Progenitor cell of endocrine pancreas (in vitro differentiated cells): ENCODE results near the gene LAMP5. TPM values are rescaled to one million over a fixed set of nuclear protein-coding genes. Genes with fewer than 3 reads are reported as not detected.

ENCODE experiments used
- DNase-seq: peaks from one replicate; pipeline ENCODE4 v3.0.0; 2021; ENCODE audit warnings: low spot score; ENCODE audit not compliant: unreplicated experiment
- H3K27ac Mint-ChIP-seq: 2 replicates; pipeline ENCODE4 v1.8.0; 2021; ENCODE audit warnings: mild to moderate bottlenecking, moderate library complexity, mixed read lengths
- H3K27me3 Mint-ChIP-seq: 2 replicates; pipeline ENCODE4 v1.8.0; 2021; ENCODE audit warnings: mixed read lengths
- H3K36me3 Mint-ChIP-seq: 2 replicates; pipeline ENCODE4 v1.8.0; 2022; ENCODE audit warnings: mixed read lengths; ENCODE audit not compliant: insufficient read depth
- H3K4me1 Mint-ChIP-seq: 2 replicates; pipeline ENCODE4 v1.8.0; 2021; ENCODE audit warnings: low read depth, mixed read lengths
- H3K4me3 Mint-ChIP-seq: 2 replicates; pipeline ENCODE4 v1.8.0; 2021; ENCODE audit warnings: low read depth, mild to moderate bottlenecking, moderate library complexity, mixed read lengths
- H3K9me3 Mint-ChIP-seq: 2 replicates; pipeline ENCODE4 v1.8.0; 2021; ENCODE audit warnings: low read depth, mixed read lengths
- CTCF ChIP-seq: fragments of 200-600 bp; sonication (generic); IDR thresholded peaks from one replicate; pipeline ENCODE4 v1.5.0; 2021; ENCODE audit warnings: antibody characterized with exemption, mild to moderate bottlenecking; ENCODE audit not compliant: unreplicated experiment
- total RNA-seq: library from RNA; stranded (reverse); gene quantifications from 2 replicates; pipeline ENCODE4 v1.2.1, GENCODE V29; 2021

Gene LAMP5
- total RNA-seq, 1 donor from 2014 or later: not detected

DNA sequence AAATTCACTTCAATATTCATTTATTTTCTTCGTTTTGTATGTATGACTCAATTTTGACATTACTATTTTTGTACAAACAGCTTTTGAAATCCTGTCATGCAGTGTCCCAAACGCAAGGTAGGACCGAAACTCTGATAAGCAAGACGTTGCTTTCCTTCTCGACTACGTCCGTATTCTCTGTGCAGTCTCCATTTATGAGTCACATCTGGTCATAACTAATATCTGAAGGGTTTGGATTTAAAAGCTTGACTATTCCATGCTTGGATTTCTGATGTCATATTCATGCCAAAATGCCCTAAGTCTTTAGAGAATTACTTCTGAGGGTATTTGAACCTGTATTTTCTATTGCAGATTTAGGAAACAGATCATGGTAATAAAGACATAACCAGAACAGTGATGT, 37.8 kb upstream of the LAMP5 start:
- Mint-ChIP-seq H3K36me3 (no peaks in the 10 kb centered on the region), H3K9me3 (no peaks in the 10 kb centered on the region), H3K27me3 (no peaks in the 10 kb centered on the region), H3K4me1 (no peaks in the 10 kb centered on the region), H3K4me3 (no peak overlapping the region), H3K27ac (no peak overlapping the region)
- no peak for DNase-seq
- TF ChIP-seq CTCF: no peak

DNA sequence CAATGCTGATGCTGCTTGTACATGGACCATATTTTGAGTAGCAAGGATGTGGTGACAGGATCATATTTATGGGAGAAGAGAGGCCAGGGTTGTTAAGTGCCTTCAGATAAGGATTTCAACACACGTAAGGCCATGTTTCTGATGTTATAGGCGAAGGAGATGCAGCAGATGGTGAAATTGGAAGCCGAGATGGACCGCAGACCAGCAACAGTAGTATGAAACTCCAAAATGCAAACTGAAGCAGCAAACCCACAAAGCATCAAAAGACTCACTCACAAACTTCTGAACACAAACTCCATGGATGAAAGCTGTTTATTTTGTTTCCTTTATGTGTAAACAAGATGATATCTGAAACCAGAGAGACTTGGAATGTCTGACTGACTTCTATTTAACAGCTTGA, 35.6 kb upstream of the LAMP5 start:
- no peak for TF ChIP-seq CTCF
- Mint-ChIP-seq H3K9me3 (no peaks in the 10 kb centered on the region), H3K27ac (no peak overlapping the region), H3K4me3 (no peak overlapping the region), H3K4me1 (no peaks in the 10 kb centered on the region), H3K36me3 (no peaks in the 10 kb centered on the region), H3K27me3 (peaks cover 5% of the 10 kb centered on the region)
- DNase-seq: no peak

GRCh38 chr20:9480066-9480465, 34.3 kb upstream of the LAMP5 start:
- H3K36me3 Mint-ChIP-seq: no peaks in the 10 kb centered on the region
- no peak overlapping the region for H3K4me3 Mint-ChIP-seq
- H3K9me3 Mint-ChIP-seq: no peaks in the 10 kb centered on the region
- no peak for DNase-seq
- TF ChIP-seq CTCF: no peak
- no peak overlapping the region for H3K27ac Mint-ChIP-seq
- H3K4me1 Mint-ChIP-seq: no peaks in the 10 kb centered on the region
- peaks cover 5% of the 10 kb centered on the region for H3K27me3 Mint-ChIP-seq

DNA sequence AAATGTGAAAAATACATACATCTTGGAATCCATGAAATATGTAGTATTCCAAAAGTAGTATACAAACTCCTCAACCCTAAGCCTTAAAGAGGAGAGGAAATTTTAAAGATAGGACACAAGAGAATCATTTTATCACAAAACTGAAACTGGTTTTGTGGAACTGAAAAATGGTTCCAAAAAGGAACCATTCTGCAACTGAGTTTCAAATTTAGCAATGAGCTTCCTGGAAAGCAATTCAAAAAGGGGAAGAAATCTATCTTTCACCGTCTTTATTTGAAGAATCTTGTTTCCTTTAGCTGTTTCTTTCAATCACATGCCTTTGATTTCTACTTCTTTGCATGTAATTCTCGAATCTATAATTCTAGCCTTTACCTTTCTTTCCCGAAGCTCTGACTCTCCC, 32.2 kb upstream of the LAMP5 start:
- Mint-ChIP-seq H3K4me3 (no peak overlapping the region), H3K36me3 (no peaks in the 10 kb centered on the region), H3K9me3 (no peaks in the 10 kb centered on the region), H3K27me3 (peaks cover 5% of the 10 kb centered on the region), H3K27ac (no peak overlapping the region), H3K4me1 (no peaks in the 10 kb centered on the region)
- no peak for TF ChIP-seq CTCF
- DNase-seq: no peak

DNA sequence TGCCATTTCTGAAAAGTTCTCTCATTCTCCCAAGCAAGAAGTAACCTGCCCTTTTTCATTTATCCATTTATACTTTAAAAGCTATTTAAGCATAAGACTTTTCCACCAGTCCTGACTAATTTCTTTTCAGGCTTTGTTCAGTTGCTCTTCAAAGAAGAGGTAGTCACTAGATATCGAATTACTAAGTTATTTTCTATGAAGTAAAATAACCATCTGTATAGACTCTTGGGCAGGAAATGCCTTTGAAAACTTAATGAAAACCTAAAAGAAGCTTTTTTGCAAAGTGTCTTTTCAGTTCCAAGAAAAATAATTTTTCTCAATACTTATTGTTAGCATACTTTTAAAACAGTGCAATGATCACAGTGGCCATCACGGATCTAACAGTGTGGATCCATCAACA, 31.3 kb upstream of the LAMP5 start:
- H3K9me3 Mint-ChIP-seq: no peaks in the 10 kb centered on the region
- no peak overlapping the region for H3K4me3 Mint-ChIP-seq
- H3K36me3 Mint-ChIP-seq: no peaks in the 10 kb centered on the region
- H3K27me3 Mint-ChIP-seq: peaks cover 5% of the 10 kb centered on the region
- H3K27ac Mint-ChIP-seq: no peak overlapping the region
- TF ChIP-seq CTCF: no peak
- no peaks in the 10 kb centered on the region for H3K4me1 Mint-ChIP-seq
- DNase-seq: no peak
